ENCODE results near the gene GGACT.

GGACT gene

GRCh38 chr13:100513987-100514670 lies 74.5 kb downstream of the GGACT start:
- DNase-seq (ENCODE audit: low read depth in 2 of 2) = no peak

GRCh38 chr13:100513171-100513570 lies 75.4 kb downstream of the GGACT start:
- DNase-seq (ENCODE audit: low read depth in 2 of 2) = no peak

- DNase-seq (ENCODE audit: low read depth in 2 of 2) = no peak
Observed at GRCh38 chr13:100512422-100512821, 76.2 kb downstream of the GGACT start.

- no peak for DNase-seq (ENCODE audit: low read depth in 2 of 2)
Observed at GRCh38 chr13:100511466-100511865, 77.1 kb downstream of the GGACT start.

DNA sequence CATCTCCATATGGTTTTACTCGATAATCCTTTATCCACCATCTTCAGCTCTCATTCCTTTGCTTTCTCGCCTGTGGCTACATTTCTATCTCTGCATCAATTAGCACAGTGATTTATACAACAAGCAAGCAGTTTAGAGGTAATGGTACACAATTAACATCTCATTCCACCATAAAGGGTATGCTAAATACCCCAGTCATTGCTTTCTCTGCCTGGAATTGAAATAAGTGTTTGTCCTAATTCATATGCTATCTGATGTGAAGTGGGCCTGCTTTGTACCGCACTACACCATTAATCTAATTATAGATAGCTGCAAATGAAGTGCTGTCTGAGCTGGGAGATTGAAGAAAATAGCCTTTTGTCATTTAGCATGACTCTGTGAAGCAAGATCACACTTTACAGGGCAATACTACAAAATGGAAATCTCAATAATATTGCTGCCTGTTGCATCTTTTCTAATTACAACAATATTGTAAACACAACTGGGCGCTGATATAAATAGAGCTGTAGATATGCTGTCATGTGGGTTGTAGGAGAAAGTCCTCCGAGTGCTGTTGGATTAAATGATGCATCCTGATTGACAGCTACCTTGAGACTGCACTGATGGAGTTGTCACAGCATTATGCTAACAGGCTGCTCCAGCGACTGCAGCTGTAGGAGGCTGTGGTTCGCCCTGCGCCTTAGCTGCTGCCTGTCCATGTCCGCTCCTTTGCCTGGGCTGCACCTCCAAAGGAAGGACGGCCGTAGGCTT lies 78.2 kb downstream of the GGACT start:
- DNase-seq (ENCODE audit: low read depth in 2 of 2) = no peak

- DNase-seq (ENCODE audit: low read depth in 2 of 2) = no peak
Observed at GRCh38 chr13:100508996-100509395, 79.6 kb downstream of the GGACT start.

DNA sequence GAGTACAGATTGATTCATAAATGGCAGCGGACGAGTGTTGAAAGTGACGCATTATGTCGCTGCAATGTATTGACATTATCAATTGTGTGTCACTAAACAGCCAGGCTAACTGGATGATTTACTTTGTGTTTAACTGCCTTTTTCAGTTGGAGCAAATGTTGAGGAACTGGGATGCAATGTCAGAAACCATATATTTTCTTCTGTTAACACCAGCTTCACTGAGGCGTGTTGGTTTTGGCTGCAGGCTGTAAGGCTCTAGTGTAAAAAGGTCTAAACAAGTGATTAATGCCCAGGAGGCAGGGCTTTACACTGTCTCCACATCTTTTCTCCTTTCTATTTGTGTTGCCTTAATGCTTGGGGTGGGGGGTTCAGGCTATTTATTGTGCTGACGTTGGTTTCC lies 80.1 kb downstream of the GGACT start:
- no peak for DNase-seq (ENCODE audit: low read depth in 2 of 2)

- no peak for DNase-seq (ENCODE audit: low read depth in 2 of 2)
Observed at GRCh38 chr13:100506600-100507422, 81.8 kb downstream of the GGACT start.

- DNase-seq (ENCODE audit: low read depth in 2 of 2) = peak; percentile 22 to 37
Observed at GRCh38 chr13:100506154-100506553, 82.4 kb downstream of the GGACT start.

DNA sequence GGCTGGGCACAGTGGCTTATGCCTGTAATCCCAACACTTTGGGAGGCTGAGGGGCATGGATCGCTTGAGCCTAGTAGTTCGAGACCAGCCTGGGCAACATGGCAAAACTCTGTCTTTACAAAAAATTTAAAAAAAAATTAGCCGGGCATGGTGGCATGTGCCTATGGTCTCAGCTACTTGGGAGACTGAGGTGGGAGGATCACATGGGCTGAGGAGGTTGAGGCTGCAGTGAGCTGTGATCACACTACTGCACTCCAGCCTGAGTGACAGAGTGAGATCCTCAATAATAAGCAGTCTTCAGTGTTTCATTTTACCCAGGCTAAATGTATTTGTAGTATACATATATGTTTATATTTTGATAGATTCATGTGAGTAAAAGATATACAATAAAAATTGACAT lies 85.0 kb downstream of the GGACT start:
- no peak for DNase-seq (ENCODE audit: low read depth in 2 of 2)

DNA sequence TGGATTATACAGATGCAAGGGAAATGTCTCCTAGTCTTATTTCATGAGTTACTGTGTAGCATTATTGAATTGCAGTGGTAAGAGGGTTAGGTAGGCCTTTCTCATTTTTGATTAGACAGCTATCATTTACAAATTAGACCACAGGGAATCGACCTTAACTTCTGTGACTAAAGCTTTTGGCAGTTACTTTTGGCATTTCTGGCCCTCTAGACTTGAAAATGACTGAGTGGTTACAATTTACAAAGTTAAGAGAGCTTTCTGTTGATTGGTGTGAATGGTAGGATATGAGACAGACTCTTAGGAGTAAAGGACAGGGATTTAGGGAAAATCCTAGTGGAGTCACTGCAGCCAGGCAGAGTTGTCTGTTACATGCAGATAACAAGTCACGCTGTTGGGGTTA lies 86.1 kb downstream of the GGACT start:
- no peak for DNase-seq (ENCODE audit: low read depth in 2 of 2)

DNA sequence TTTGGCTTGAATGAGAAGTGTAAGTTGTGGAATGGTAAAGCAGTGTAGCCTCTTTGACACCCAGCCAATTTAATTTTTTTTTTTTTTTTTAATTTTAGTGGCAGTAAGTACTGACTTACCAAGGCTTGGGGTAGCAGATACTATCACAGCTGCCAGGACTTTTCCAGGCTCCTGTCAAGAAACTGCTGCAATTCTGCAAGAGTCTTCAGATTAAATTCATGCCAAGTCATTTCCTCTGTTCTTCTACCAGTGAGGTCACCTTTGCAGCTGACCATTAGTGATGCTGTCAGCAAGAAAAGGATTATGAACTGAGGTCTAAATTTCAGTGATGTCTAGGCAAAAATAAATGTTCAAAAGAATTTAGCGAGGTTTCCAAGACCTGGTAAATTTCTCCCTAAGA lies 91.2 kb downstream of the GGACT start:
- DNase-seq (ENCODE audit: low read depth in 2 of 2) = no peak

DNA sequence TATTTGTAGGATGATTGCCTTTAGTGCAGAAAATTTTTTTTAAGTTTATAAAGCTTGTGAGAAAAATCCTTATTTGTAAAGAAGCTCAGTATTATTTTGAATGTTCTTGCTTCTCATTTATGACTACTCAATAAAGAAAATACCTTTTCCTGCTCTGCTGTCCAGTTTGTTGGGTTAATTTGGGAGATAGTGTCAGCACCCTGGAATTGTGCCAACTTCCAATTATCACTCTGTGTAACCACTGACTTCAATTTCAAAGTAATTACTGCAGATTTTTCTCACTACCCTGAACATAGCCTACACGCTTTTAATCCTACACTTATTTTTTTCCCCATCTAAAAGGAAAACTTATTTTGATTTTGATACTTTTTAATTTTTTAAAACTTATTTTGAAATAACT lies 93.1 kb downstream of the GGACT start:
- no peak for DNase-seq (ENCODE audit: low read depth in 2 of 2)

DNA sequence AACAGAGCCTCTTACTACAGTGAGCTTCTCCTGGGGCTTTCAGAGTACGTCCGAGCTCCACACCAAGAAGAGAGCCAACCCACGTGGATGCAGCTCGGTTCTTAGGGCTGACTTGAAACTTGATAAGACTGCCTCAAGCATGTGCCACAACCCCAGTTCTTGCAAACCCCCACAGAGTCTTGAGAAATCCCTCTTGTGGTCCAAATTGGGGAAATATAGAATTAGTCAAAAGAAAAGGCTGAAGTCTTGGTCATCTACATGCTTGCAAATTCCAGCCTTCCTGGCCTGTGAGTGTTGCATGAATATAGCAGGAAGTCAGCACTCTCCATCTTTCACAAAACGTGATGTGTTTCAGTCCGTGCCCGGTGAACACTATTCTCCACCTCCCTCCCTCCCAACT lies 95.2 kb downstream of the GGACT start:
- no peak for DNase-seq (ENCODE audit: low read depth in 2 of 2)

GRCh38 chr13:100491164-100491842 lies 97.3 kb downstream of the GGACT start:
- DNase-seq (ENCODE audit: low read depth in 2 of 2) = no peak

GRCh38 chr13:100490692-100491091 lies 97.9 kb downstream of the GGACT start:
- no peak for DNase-seq (ENCODE audit: low read depth in 2 of 2)

DNA sequence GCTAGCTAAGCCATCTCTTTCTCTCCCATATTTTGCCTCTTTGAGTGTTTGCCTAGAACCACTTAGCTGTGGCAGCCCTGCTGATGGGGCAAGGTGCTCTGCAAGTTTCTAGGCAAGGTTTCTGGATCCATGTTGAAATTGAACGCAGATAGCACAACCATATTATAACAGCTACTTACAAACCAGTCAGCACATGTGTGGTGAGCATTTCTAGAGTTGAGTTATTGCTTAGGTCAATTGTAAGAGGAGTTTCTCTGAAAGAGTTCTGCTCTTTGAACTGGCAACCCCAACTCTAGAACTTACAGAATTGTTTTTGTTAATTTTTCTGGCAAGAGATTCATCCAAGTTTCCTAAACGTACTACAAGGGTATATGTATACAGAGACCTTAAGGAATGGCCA lies 103.3 kb downstream of the GGACT start:
- no peak for DNase-seq (ENCODE audit: low read depth in 2 of 2)

- DNase-seq (ENCODE audit: low read depth in 2 of 2) = no peak
Observed at GRCh38 chr13:100484702-100485101, 103.9 kb downstream of the GGACT start.

GRCh38 chr13:100483841-100484381 lies 104.7 kb downstream of the GGACT start:
- no peak for DNase-seq (ENCODE audit: low read depth in 2 of 2)

GRCh38 chr13:100483139-100483538 lies 105.5 kb downstream of the GGACT start:
- DNase-seq (ENCODE audit: low read depth in 2 of 2) = no peak

DNA sequence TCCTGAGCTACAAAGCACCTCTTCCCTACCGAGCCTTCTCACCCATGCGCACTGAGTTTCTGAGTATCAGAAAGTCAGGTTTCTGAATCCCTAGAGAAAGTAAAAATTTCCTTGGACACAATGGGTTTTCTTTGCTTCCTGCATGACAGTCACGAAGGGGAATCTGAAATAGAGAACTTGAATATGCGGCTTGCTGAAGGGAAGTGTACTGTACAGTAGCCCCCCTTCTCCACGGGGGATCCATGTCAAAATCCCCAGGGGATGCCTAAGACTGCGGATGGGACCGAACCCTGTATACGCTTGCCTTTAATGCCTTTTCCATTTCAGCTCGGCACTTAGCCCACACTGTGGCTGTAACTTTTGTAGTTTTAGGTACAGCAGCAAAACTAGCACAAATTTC lies 107.9 kb downstream of the GGACT start:
- DNase-seq (ENCODE audit: low read depth in 2 of 2) = no peak

All from stimulated activated CD4-positive, alpha-beta T cell treated with anti-CD3 and anti-CD28 coated beads, Interleukin-15, amount 100 ng/mL, for 48 hours (primary cell).